Kidney epithelial cell (primary cell): Measurements from ENCODE around the gene PTOV1. TPM values are rescaled to one million over a fixed set of nuclear protein-coding genes. Genes with fewer than 3 reads are reported as not detected.

Experiments
- DNase-seq: peaks from one replicate; pipeline ENCODE4 v3.0.0-alpha.2; 2010; ENCODE audit warnings: low read depth
- H3K27me3 ChIP-seq: 2 replicates; pipeline ENCODE4 v1.6.0; 2011; ENCODE audit warnings: low read length; ENCODE audit not compliant: control insufficient read depth, insufficient read depth
- H3K36me3 ChIP-seq: 2 replicates; pipeline ENCODE4 v1.5.1; 2011; ENCODE audit warnings: low read length; ENCODE audit not compliant: control insufficient read depth, insufficient read depth
- H3K4me3 ChIP-seq: 2 replicates; pipeline ENCODE4 v1.5.1; 2011; ENCODE audit warnings: low read depth, mild to moderate bottlenecking, control low read depth, low read length
- total RNA-seq: library from RNA; depleted of rRNA; stranded (reverse); fragments of >200 nt; gene quantifications from 2 replicates; pipeline ENCODE4 v1.2.3, GENCODE V29; 2015
- TF ChIP-seq, protein P1 (sequence below): IDR thresholded peaks from 2 replicates; pipeline ENCODE4 v1.5.1; 2011; ENCODE audit warnings: mild to moderate bottlenecking, moderate library complexity, low read length, control low read depth, inconsistent platforms; ENCODE audit not compliant: insufficient read depth, poor library complexity, severe bottlenecking

The PTOV1 gene
- total RNA-seq, 1 donor from 2014 or later, result 47.9 TPM

DNA sequence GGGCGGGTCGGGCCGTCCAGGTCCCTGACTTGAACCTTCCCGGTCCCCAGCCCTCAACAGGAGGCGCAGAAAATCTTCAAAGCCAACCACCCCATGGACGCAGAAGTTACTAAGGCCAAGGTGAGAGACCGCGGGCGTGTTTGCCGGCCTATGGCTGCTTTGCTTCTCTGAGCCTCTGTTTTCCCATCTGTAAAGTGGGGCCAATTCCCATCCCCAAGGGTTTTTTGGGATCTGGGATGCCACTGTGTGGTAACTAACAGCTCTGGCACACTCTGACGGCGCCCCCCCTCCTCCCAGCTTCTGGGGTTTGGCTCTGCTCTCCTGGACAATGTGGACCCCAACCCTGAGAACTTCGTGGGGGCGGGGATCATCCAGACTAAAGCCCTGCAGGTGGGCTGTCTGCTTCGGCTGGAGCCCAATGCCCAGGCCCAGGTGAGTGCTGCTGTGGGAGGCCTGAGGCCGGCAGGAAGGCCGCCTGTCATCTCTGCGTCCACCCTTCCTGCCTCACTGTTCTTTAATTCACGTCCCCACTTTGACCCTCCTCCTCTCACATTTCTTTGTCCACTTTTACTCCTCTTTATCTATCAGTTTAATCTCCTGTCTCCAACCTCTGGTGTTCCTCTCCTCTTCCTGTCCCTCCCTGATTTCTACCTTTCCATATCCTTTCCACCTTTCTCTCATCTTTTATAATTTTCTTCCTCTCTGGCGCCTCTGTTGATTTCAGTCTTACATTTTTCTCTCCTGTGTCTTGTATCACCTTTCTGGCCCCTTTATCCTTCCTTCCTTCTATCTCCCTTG lies 44.9 kb upstream of the PTOV1 start:
- Histone ChIP-seq H3K27me3 (no peaks in the 10 kb centered on the region), H3K4me3 (no peak overlapping the region), H3K36me3 (no peaks in the 10 kb centered on the region)
- TF ChIP-seq, protein P1, sequence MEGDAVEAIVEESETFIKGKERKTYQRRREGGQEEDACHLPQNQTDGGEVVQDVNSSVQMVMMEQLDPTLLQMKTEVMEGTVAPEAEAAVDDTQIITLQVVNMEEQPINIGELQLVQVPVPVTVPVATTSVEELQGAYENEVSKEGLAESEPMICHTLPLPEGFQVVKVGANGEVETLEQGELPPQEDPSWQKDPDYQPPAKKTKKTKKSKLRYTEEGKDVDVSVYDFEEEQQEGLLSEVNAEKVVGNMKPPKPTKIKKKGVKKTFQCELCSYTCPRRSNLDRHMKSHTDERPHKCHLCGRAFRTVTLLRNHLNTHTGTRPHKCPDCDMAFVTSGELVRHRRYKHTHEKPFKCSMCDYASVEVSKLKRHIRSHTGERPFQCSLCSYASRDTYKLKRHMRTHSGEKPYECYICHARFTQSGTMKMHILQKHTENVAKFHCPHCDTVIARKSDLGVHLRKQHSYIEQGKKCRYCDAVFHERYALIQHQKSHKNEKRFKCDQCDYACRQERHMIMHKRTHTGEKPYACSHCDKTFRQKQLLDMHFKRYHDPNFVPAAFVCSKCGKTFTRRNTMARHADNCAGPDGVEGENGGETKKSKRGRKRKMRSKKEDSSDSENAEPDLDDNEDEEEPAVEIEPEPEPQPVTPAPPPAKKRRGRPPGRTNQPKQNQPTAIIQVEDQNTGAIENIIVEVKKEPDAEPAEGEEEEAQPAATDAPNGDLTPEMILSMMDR, result no peak
- DNase-seq, result no peak

DNA sequence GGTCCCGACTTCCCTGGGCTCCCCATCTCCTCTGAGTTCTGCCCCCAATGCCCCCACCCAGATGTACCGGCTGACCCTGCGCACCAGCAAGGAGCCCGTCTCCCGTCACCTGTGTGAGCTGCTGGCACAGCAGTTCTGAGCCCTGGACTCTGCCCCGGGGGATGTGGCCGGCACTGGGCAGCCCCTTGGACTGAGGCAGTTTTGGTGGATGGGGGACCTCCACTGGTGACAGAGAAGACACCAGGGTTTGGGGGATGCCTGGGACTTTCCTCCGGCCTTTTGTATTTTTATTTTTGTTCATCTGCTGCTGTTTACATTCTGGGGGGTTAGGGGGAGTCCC lies 44.4 kb upstream of the PTOV1 start:
- Histone ChIP-seq H3K4me3 (no peak overlapping the region), H3K27me3 (no peaks in the 10 kb centered on the region), H3K36me3 (no peaks in the 10 kb centered on the region)
- TF ChIP-seq, protein P1, result no peak
- no peak for DNase-seq

DNA sequence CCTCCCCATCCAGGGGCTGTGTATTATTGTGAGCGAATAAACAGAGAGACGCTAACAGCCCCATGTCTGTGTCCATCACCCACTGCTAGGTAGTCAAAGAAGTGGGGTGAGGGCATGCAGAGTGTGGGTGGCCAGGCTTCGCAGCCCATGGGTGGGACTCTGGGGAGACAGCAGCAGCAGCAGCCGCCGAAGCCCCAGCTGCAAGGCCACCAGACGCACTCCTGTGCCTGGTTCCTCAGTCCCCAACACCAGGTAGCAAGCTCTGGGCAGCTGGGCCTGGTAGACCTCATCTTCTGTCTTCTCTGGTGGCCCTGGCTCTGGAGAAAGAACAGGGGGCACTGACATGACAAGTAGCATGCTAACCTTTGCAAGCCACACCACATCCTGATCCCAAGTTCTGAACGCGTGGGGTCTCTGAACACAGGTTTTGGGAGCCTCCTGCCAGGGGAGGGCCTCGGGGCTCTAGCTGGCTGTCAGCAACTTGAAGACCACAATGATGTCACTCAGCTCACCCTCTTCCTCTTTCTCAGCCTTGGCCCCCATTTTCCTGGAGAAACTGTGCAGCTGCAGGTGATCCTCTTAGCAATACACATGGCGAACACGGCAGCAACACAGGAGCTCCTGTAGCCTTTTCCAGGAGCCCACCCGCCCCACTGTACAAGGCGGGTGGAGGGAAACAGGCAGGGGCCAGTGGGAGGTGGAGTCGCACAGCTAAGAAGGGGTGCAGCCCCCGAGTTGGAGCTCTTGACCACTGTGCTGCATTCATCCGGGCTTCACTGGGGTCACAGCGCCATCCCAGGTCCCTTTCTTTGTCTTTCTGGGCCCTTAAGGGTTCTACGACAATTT lies 43.7 kb upstream of the PTOV1 start:
- TF ChIP-seq, protein P1, result no peak

DNA sequence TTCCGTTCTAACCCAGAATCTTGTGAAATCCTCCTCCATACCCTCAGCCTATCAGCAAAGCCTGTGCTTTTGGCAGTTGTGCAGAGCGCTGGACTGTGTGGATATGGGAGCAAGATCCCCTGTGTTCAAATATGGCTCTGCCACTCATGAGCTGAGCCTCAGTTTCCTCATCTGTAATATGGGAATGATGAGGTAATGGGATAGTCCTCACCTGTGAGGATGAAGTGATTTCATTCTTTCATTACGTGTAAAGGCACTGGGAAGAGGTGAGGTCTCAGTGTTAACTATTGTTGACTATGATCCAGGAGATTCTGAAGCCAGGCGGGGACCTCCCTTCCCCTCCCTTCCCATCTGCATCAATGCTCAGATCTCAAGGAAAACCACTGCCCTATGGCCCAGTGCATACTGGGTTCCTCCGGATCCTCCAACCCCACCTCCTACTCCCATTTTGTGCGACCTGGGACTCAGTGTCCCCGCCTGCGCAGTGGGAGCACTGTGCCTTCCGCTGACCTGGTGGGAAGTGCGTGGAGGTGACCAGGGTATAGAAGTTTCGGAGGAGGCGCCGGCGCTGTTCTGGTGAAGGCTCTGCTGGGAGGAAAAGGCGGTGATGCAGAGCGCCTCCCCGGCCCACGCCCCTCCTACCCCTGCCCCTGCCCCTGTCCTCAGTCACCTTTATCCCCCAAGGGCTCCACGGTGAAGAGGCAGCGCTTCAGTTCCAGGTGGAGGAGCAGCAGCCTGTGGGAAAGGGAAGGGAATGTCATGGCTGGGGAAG lies 42.9 kb upstream of the PTOV1 start:
- H3K36me3 ChIP-seq, result no peaks in the 10 kb centered on the region
- no peak overlapping the region for H3K4me3 ChIP-seq
- TF ChIP-seq, protein P1, result no peak
- DNase-seq, result no peak
- no peaks in the 10 kb centered on the region for H3K27me3 ChIP-seq

More for the DNA sequence above, 43.7 kb upstream of the PTOV1 start:
- H3K36me3 ChIP-seq, result no peaks in the 10 kb centered on the region
- DNase-seq, result no peak
- no peak overlapping the region for H3K4me3 ChIP-seq
- no peaks in the 10 kb centered on the region for H3K27me3 ChIP-seq

- DNase-seq, result peak; percentile 28
- TF ChIP-seq, protein P1, result no peak
- no peaks in the 10 kb centered on the region for H3K36me3 ChIP-seq
- no peaks in the 10 kb centered on the region for H3K27me3 ChIP-seq
- H3K4me3 ChIP-seq, result peak overlapping the region; percentile 51
Observed at GRCh38 chr19:49808711-49809159, 42.2 kb upstream of the PTOV1 start.
